Large intestine (tissue), 3 donors: ENCODE data around the gene CLK3. TPM values are rescaled to one million over a fixed set of nuclear protein-coding genes. Genes with fewer than 3 reads are reported as not detected.

ENCODE experiments used
- DNase-seq, 2 donors: peaks; one replicate each; pipeline versions ENCODE4 v3.0.0 to v3.0.0-alpha.2; 2013
- H3K27ac ChIP-seq: one replicate; pipeline ENCODE4 v1.5.1; 2013; ENCODE audit warnings: low read length
- H3K27me3 ChIP-seq: 2 replicates; pipeline ENCODE4 v1.6.1; 2013; ENCODE audit warnings: low read length; ENCODE audit not compliant: control insufficient read depth, insufficient read depth
- H3K36me3 ChIP-seq: 2 replicates; pipeline ENCODE4 v1.6.1; 2013; ENCODE audit warnings: low read length; ENCODE audit not compliant: control insufficient read depth, insufficient read depth
- H3K4me1 ChIP-seq: one replicate; pipeline ENCODE4 v1.6.1; 2013; ENCODE audit warnings: low read length; ENCODE audit not compliant: control insufficient read depth, insufficient read depth
- H3K4me3 ChIP-seq: one replicate; pipeline ENCODE4 v1.5.1; 2013; ENCODE audit warnings: low read length
- H3K9me3 ChIP-seq: one replicate; pipeline ENCODE4 v1.6.1; 2013; ENCODE audit warnings: mild to moderate bottlenecking, low read depth, low read length, moderate library complexity; ENCODE audit not compliant: control insufficient read depth
- WGBS: methylation state at CpG from one replicate; pipeline ENCODE4 v1.1.5; 2013; ENCODE audit warnings: low lambda C conversion rate; ENCODE audit not compliant: insufficient coverage; 5-methylcytosine and 5-hydroxymethylcytosine counted together
- polyA plus RNA-seq: library from polyadenylated mRNA; unstranded; fragments of 120-200 nt; gene quantifications from one replicate; pipeline ENCODE4 v1.2.1, GENCODE V29; 2013

Gene CLK3
- polyA plus RNA-seq, 1 donor, result 67.3 TPM

DNA sequence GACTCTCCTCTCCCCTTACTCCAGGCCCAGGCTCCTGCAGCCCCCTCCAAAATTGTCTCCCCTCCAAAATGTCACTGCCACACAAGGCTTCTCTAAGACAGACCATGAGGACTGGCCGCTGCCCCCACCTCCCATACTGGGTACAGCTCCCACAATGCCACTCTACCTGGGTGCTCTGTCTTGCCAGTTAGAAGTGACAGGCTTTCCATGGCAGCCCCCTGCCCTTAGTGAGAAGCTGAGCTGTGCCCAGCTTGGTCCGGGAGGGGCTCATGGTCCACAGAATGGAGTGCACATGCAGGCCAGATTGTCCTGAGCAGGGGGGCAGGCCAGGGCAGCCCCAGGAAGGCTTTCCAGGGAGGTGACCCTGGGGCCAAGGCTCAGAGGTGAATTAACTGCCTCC, 3.0 kb upstream of the CLK3 start:
- no CpG with 5 or more reads among the region's 2 CpGs for WGBS
- no peaks in the 10 kb centered on the region for H3K9me3 ChIP-seq
- peaks cover 8% of the 10 kb centered on the region for H3K4me1 ChIP-seq

DNA sequence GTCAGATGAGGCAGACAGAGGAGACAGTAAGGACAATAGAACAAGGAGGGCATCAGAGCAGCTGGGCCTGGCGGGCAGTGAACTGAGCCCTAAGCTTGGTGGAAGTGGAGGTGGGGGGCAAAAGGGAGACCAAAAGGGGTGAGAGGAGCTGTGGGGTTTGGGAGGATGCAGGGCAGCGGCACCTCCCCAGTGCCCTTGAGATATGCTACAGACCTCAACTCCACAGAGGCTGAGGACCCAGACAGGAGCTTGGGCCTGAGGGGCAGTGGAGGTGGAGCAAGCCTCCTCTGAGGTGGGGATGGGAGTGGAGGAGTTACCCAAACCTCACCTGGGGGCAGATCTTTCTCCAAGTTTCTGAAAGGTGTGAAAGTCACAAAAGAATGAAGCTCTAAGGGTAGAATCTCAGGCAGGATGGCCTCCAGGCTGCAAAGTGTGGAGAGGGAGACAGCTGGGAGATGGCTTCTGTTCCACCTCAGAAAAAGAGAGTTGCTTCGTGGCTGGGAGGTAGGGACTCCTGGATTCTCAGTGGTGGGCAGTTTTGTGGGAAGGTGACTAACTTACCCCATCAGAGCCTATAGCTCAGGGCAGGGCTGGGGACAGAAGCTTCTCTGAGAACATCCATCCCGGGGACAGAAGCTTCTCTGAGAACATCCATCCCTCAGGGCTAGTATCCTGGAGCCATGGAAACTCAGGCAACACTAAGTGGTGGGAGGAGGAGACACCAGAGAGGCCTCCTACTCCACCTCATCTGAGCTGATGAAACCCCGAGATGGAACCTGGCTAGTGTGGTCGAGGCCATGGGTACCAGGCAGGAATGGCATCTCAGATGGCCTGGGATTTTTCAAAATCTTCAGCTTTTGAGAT, 2.3 kb upstream of the CLK3 start:
- H3K36me3 ChIP-seq, result peaks cover 4% of the 10 kb centered on the region
- H3K27me3 ChIP-seq, result no peaks in the 10 kb centered on the region
- H3K27ac ChIP-seq, result no peak overlapping the region
- no peaks in the 10 kb centered on the region for H3K9me3 ChIP-seq
- WGBS, result no CpG with 5 or more reads among the region's 6 CpGs
- no peak for DNase-seq
- H3K4me3 ChIP-seq, result no peak overlapping the region
- H3K4me1 ChIP-seq, result peaks cover 8% of the 10 kb centered on the region

More for the DNA sequence above, 3.0 kb upstream of the CLK3 start:
- H3K4me3 ChIP-seq, result no peak overlapping the region
- no peaks in the 10 kb centered on the region for H3K36me3 ChIP-seq
- DNase-seq, result no peak
- no peak overlapping the region for H3K27ac ChIP-seq
- no peaks in the 10 kb centered on the region for H3K27me3 ChIP-seq

DNA sequence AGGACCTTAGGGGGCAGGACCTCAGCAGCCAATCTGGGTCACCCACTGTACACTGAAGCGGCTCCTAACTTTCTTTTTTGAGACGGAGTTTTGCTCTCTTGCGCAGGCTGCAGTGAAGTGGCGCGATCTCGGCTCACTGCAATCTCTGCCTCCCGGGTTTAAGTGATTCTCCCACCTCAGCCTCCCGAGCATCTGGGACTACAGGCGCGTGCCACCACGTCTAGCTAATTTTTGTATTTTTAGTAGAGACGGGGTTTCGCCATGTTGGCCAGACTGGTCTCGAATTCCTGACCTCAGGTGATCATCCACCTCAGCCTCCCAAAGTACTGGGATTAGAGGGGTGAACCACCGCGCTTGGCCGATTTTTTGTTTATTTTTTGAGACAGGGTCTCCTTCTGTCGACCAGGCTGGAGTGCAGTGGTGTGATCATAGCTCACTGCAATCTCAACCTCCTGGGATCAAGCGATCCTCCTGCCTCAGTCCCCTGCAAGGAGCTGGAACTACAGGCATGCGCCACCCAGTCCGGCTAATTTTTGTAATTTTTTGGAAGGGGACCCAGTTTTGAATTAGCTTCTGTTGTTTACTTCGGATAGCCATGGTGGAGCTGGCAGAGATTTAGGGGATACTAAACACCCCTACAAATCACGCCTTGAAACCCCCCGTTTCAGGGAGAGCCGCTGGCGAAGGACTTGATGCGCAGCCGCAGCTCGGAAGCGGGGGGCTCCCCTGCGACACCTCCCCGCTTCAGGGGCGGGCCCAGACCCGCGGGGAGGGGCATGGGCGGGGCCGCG, 1.5 kb upstream of the CLK3 start:
- Histone ChIP-seq H3K9me3 (no peaks in the 10 kb centered on the region), H3K27ac (no peak overlapping the region), H3K4me1 (peaks cover 8% of the 10 kb centered on the region), H3K27me3 (no peaks in the 10 kb centered on the region), H3K4me3 (peak overlapping the region; percentile 30), H3K36me3 (peaks cover 11% of the 10 kb centered on the region)
- no peak for DNase-seq
- WGBS, result no CpG with 5 or more reads among the region's 38 CpGs

DNA sequence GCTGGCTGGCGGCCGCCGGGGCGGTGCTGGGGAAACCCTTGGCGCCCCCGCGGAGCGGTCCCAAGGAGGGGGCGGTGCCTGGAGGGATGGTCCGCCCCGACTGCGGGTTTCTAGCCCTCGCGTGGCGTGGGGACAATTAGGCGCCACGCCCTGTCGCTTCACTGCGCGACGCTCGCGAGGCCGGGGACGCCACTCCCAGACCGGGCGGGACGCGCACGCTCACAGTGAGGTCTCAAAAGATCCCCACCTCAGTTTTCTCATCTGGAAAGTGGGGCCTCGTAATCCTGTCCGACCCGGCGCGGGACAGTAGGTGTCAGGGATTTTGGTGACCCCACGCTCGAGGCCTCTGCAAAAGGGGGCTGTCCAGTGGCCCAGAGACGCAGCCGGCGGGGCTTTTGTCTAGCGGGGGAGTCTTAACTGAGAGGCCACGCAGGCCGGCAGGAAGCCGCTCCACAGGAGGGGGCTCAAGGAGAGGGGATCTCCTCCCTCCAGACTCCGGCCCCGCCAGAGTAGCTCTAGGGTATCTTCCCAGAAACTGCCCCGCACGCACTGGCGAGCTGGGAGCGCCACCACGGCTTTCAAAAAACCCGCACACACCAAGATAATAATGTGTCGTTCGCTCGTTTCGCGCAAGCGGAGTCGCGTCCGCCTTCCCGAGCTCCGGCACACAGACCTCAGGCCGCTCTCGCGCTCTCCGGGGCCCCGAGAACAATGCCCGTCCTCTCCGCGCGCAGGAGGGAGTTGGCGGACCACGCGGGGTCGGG, 710 bp upstream of the CLK3 start:
- Histone ChIP-seq H3K4me3 (peak overlapping the region; percentile 71), H3K9me3 (no peaks in the 10 kb centered on the region), H3K27ac (peak overlapping the region; percentile 89), H3K36me3 (peaks cover 18% of the 10 kb centered on the region), H3K27me3 (no peaks in the 10 kb centered on the region), H3K4me1 (peaks cover 8% of the 10 kb centered on the region)
- peak; percentile 74 to 87 for DNase-seq
- no CpG with 5 or more reads among the region's 76 CpGs for WGBS

DNA sequence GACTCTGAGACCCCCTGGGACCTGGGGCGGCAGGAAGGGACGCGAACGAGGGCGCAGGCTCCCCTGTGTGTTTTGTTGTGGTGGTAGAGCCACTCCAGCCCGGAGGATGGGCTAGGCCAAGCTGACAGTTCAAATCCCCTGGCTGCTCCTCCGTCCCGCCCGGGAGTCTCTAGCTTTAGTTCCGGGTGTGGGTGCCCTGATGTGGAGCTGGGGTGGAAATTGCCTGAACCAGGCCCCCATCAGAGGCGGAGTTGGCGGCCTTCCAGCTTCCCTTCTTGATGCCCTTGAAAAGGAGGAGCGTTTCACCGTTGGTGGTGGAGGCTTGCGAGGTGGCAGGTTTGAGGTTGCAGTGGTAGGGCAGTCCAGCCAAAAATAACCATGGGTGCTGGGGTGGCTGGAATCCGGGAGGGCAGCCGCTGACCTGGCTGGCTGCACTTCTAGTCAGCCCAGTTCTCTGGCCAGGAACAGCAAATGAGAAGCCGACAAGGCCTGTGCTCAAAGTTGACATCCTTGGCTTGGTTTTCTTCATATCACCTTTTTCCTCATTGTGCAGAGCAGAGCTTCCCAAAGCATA, 817 bp downstream of the CLK3 start:
- Histone ChIP-seq H3K4me3 (peak overlapping the region; percentile 98), H3K4me1 (peaks cover 8% of the 10 kb centered on the region), H3K9me3 (no peaks in the 10 kb centered on the region), H3K36me3 (peaks cover 34% of the 10 kb centered on the region), H3K27ac (peak overlapping the region; percentile 91), H3K27me3 (no peaks in the 10 kb centered on the region)
- DNase-seq, result peak; percentile 60 to 80
- WGBS, result no CpG with 5 or more reads among the region's 18 CpGs

DNA sequence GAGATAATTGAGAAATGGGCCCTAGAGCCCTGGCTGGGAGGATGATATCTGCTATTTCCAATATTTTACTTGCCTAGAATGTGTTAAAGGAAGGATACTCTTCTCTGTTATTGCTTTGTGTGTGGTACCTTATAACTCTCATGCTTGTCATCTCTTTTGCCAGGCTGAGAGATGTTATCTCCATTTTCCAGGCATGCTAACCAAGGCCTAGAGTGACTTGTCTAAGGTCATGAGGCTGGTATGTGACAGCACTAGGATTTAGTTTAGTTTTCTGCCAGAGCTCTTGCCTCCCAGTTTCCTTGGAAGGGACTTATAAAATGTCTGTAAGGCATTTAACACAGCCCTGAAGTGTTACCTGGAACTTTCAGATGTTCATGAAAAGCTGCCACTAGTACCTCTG, 1.4 kb downstream of the CLK3 start:
- Histone ChIP-seq H3K36me3 (peaks cover 39% of the 10 kb centered on the region), H3K4me1 (peaks cover 8% of the 10 kb centered on the region), H3K27me3 (no peaks in the 10 kb centered on the region), H3K9me3 (no peaks in the 10 kb centered on the region), H3K27ac (no peak overlapping the region), H3K4me3 (peak overlapping the region; percentile 98)
- DNase-seq, result no peak

DNA sequence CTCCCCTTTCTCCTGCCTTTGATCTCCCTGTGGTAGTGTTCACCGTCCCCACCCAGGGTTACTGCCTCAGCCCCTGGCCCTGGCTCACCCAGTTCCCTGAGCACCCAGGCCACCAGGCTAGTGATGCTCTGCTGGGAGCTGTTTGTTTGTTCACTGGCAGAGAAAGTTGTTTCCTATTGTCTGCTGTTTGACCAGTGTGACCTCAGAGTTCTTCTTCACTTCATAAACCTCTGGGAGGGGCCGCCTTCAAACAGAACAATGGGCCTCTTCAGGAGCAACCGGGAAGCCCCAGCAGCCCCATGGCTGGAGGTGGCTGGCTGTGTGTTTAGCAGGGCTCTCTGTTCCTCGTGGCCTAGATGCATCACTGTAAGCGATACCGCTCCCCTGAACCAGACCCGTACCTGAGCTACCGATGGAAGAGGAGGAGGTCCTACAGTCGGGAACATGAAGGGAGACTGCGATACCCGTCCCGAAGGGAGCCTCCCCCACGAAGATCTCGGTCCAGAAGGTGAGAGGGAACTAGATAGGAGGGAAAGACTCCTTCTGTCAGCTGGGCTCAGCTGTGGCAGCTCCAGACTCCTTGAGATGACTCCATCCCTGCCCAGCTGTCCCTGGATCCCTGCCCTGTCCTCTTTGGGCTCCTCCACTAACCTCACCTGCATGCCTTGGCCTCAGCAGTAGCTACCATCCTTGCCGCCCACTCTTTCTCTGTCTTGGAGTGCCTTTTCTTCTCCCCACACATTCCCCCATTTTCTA, 3.4 kb downstream of the CLK3 start:
- Histone ChIP-seq H3K9me3 (no peaks in the 10 kb centered on the region), H3K36me3 (peaks cover 59% of the 10 kb centered on the region), H3K27ac (no peak overlapping the region), H3K4me3 (no peak overlapping the region), H3K27me3 (no peaks in the 10 kb centered on the region), H3K4me1 (peaks cover 8% of the 10 kb centered on the region)
- no peak for DNase-seq
- WGBS, result no CpG with 5 or more reads among the region's 15 CpGs

DNA sequence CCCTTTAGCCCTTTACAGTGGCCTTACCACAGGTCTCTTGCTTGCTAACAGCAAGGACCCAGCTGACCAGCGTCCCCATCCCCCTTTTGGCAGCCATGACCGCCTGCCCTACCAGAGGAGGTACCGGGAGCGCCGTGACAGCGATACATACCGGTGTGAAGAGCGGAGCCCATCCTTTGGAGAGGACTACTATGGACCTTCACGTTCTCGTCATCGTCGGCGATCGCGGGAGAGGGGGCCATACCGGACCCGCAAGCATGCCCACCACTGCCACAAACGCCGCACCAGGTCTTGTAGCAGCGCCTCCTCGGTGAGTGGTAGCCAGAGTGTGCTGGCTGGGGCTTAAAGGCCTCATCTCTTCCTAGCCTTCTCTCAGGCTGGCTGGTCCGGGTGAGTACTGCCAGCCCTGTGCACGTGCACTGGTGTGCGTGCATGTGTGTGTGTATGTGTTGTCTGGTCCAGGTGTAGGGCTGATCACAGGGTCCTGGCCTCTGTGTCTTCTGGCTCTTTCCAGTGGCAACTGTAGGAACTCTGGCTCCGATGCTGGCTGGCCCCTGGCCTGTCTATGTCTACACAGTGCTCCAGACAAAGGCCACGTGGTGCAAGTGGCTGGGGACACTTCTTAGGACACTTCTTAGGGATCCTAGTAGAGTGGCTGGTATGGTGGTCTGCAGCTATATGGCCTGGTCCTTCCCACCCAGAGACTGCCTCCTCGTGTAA, 4.4 kb downstream of the CLK3 start:
- no peaks in the 10 kb centered on the region for H3K27me3 ChIP-seq
- H3K9me3 ChIP-seq, result no peaks in the 10 kb centered on the region
- DNase-seq, result no peak
- H3K27ac ChIP-seq, result no peak overlapping the region
- H3K36me3 ChIP-seq, result peaks cover 70% of the 10 kb centered on the region
- H3K4me1 ChIP-seq, result peaks cover 8% of the 10 kb centered on the region
- no CpG with 5 or more reads among the region's 27 CpGs for WGBS
- H3K4me3 ChIP-seq, result no peak overlapping the region
